Left kidney (tissue), 2 donors: ENCODE data around the gene KATNIP. TPM values are rescaled to one million over a fixed set of nuclear protein-coding genes. Genes with fewer than 3 reads are reported as not detected.
"Not testable (repeated sequence)": the region's sequence is repeated elsewhere in the genome, so short reads cannot be mapped to it uniquely, and the experiment has no call there.

Experiments used
- DNase-seq: peaks from one replicate; pipeline ENCODE4 v3.0.0-alpha.2; 2013
- polyA plus RNA-seq: library from polyadenylated mRNA; unstranded; fragments of 120-200 nt; gene quantifications from one replicate; pipeline ENCODE4 v1.2.1, GENCODE V29; 2013; ENCODE audit not compliant: insufficient read length

Gene KATNIP
- polyA plus RNA-seq, 1 donor: 26.5 TPM

GRCh38 chr16:27534256-27534655 is 15.7 kb upstream of the KATNIP start:
- DNase-seq: no peak

DNA sequence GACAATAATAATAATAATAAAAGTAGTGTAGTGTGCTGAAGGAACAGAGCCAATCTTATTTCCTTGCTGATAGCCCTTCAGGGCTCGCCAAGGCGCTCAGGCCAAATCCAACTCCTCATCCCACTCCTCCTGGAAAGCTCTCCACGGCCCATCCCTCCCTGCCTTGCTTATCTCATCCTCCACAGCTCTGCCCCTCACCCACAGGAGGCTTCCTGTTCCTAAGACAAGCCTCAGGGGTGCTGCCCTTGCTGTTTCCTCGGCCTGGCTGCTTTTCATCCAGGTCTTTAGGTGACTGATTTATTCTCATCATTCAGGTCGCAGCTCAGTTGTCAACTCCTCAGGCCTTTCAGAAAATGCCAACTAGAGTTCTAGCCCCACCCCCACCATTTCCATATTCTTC is 11.4 kb upstream of the KATNIP start:
- DNase-seq: no peak

DNA sequence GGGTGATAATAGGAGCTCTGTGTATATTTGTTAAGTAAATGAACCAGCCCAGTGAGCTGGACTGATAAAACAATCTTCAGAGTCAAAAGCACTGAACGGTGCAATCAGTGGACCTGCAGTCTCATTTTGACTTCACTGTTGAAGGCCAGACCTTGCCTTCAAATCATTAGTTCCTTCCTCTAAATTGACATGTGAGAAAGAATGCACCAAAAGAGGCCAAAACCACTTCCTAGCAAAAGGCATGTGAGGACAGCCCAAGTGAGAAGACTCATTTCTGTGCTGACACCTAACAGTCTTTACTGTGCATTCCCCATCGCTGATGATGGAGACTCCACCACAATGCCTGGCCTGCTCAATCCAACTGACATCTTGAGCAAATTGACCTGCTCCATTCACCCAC is 10.8 kb upstream of the KATNIP start:
- DNase-seq: no peak

DNA sequence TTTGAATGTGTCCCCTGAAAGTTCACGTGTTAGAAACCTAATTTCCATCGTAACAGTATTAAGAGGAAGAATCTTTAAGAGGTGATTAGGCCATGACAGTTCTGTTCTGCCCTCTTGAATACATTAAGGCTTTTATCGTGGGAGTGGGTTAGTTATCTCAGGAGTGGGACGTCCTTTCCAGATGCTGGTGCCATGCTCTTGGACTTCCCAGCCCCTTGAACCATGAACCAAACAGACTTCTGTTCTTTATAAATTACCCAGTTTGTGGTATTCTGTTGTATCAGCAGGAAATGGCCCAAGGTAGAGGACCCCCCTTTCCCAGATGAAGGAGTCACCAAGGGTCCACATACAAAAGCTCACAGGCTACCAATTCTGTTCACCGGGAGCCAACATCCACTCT is 10.3 kb upstream of the KATNIP start:
- DNase-seq: no peak

DNA sequence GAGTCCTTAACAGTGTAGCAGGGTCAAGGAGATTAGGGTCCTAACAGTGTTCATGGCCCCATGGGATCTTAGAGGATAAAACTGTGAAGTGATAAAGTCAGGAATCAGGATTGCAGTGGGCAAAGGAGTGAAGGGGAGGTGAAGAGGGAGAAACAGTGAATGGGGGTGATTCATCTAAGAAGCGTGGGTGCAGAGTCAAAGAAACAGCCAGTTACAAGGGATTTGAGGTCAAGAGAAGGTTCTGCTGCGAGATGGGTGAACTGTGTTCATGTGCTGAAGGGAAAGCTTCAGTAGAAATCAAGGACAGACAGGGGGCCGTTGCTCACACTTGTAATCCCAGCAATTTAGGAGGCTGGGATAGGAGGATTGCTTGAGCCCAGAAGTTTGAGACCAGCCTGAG is 6.1 kb upstream of the KATNIP start:
- DNase-seq: no peak

GRCh38 chr16:27544671-27545070 is 5.3 kb upstream of the KATNIP start:
- DNase-seq: no peak

- DNase-seq: no peak
Observed at GRCh38 chr16:27547134-27547533, 2.8 kb upstream of the KATNIP start.

GRCh38 chr16:27547851-27548250 is 2.1 kb upstream of the KATNIP start:
- DNase-seq: no peak

DNA sequence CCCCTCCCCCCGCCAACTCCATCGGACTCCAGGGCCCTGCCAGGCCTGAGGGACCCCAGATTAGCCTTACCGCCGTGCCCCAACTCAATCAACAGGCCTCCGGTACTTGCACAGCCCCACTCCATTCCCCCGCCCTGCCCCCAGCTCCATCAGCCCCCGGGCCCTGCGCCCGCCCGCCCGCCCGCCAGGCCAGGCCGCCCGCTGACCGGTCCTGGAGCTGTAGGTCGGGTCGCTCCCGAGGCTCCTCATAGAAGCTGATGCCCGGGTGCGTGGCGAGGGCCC is 539 bp upstream of the KATNIP start:
- no peak for DNase-seq

DNA sequence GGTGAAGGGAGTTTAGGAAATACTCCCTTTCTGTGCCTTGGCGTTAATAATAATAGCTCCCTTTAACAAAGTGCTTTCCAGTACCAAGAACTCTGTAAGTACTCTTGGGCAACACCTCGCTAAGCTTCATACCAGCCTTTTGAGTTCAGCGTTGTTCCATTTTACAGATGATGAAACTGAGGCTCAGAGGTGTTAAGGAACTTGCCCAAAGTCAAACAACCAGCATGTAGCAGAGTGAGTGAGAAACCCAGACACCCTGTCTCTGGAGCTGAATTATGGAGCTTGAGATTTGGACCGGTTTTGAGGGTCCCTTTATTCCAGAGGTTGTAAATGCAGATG is 607 bp downstream of the KATNIP start:
- DNase-seq: no peak

DNA sequence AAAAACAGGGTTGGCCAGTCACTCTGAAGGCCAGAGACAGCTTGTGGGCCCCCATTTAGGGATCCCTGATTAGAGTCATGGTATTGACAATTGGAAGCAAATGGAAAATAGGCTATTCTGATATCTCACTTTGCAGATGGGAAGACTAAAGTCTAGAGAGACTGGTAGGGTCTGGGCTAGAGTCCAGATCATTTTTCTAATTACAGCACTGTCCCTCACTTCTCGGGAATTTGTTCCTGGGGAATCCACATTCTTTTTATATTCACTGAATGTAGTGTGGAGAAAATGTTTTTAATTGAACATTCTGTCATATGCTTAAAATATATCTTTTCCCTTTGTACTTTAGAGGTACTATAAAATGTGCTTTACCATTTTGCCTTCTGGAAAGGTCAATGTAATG is 1.1 kb downstream of the KATNIP start:
- no peak for DNase-seq

DNA sequence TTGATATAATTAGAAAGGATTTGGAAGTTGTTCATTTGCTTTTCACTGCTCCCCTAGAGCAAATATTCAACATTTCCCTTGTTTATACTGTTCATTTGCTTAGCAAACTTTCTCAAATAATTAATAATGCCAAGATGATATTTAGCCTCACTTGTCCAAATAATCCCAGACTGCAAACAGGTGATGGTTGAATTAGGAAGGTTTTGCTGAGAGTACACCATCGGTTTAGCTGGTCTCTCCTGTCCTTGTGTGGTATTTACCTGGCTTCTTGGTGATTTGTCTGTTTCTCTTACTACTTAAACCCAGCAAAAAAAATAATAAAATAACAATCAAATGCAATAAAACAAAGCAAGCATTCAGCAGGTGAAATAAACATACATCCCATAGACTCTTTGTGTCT is 6.5 kb downstream of the KATNIP start:
- no peak for DNase-seq

DNA sequence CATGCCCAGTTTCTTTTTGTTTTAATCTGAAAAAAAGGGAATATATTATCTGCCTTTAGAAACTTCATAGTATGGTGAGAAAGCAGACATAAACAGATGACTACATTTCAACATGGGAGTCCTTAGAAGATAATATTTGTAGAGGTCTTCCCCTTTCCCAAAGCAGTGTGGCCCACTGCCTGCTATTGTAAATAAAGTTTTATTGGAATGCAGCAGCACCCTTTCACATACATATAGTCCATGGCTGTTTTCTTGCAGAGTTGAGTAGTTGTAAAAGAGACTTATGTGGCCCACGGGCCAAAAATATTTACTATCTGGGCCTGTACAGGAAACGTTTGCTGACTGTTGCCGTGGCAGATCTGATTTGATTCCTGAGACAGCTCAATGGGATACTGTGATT is 8.5 kb downstream of the KATNIP start:
- no peak for DNase-seq

- no peak for DNase-seq
Observed at GRCh38 chr16:27558932-27559331, 9.0 kb downstream of the KATNIP start.

DNA sequence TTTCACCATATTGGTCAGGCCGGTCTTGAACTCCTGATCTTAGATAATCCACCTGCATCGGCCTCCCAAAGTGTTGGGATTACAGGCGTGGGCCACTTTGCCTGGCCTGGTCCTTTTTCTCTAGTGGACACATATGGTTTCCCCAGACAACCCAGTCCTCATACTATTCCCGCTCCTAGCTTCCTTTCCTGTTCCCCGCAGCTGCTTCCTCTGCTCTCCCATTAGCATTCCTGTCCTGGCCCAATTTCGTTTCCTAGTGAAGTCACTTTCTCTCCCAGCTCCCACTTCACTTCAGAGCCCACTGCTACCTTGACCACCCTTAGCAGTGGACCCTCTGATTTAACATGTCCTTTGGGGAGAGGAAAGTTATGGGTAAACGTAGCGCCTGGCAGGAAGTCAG is 11.3 kb downstream of the KATNIP start:
- no peak for DNase-seq

DNA sequence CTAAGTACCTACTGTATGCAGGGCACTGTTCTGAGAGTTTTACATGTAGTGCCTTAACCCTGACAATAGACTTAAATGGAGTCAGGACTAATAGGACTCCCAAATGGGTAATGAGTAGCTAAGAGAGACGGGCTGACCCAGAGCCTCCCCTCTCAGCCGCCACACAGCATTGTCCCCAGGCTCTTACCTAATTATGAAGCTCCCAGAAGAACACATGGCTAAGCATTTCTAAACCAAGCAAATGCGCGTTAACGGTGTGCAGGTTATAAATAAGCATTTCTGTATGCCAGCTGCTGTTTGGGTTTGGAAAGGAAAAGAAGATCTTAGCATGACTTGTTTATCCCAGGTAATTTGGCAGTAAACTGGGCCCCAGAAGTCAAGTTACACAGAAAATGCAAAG is 14.3 kb downstream of the KATNIP start:
- DNase-seq: no peak

GRCh38 chr16:27566417-27566816 is 16.5 kb downstream of the KATNIP start:
- no peak for DNase-seq

GRCh38 chr16:27568077-27568476 is 18.1 kb downstream of the KATNIP start:
- DNase-seq: no peak

DNA sequence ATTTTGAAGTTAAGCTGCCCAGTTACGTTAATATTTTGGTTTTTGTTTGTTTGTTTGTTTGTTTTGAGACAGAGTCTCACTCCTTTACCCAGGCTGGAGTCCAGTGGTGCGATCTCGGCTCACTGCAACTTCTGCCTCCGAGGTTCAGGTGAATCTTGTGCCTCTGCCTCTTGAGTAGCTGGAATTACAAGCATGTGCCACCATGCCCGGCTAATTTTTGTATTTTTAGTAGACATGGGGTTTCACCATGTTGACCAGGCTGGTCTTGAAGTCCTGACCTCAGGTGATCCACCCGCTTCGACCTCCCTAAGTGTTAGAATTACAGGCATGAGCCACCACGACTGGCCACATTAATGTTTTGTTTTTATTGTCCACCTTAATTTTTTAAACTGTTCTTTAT is 21.0 kb downstream of the KATNIP start:
- not testable (repeated sequence) for DNase-seq

- no peak for DNase-seq
Observed at GRCh38 chr16:27571433-27572326, 21.7 kb downstream of the KATNIP start.

DNA sequence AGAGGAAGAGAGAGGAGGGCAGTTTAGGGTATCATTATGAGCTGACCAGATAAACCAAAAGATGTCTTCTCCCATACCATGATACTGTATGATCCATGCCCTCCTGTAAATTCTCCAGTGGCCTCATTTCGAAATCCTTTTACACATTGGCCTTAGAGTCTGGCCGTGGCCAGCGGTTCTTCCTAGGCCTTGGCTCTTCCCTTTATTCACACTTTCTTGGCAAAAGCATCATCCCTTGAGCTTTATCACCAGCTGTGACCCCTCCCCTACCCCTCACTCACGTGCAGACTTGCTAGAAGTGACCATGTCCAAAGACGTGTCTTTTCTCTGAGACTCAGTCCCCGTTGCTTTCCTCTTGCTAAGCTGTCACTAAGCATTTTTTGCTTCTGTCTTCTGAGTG is 22.8 kb downstream of the KATNIP start:
- no peak for DNase-seq

DNA sequence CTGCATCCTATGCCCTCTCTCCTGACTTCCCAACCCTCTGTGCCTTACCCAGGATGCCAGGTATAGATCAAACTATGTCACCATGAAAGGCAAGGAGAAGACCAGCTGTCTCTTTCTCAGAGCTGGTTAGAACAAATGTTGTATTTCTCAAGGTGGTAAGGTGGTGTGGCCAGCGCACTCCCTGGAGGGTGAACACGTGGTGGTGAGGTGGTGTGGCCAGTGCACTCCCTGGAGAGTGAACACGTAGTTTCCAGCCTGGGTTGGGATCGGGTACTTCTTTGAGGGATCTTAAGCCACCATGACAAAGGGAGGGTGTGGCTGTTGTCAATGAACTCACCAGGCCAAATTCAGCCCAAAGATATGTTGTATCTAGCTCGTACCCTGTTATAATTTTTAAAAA is 26.8 kb downstream of the KATNIP start:
- DNase-seq: no peak

GRCh38 chr16:27579087-27579980 is 29.4 kb downstream of the KATNIP start:
- no peak for DNase-seq

DNA sequence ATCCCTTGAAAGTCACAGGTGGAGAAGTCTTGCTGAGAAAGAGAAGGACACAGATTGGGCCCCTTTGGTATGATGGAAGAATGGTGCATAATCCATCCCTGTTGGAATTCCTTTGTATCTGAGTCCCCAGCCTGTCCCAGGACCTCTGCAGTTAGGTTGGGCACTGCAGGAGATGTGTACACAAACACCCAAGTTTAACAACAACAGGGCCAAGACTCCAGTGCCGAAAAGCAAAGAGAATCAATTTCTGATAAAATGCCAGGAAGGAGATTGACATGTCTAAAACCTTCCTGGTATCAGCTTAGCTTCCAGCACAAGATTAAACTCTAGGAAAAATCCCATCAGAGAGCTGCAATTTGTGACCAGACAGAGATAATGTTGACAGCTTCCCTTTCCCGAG is 32.9 kb downstream of the KATNIP start:
- no peak for DNase-seq
